HPDE6-E6E7 (cell line): ENCODE measurements around the gene EFEMP2.
"Not testable (repeated sequence)": the region's sequence is repeated elsewhere in the genome, so short reads cannot be mapped to it uniquely, and the experiment has no call there.

Experiments used
- DNase-seq: peaks from one replicate; pipeline ENCODE4 v3.0.0; 2011; ENCODE audit warnings: missing footprints; ENCODE audit errors: extremely low spot score

Gene EFEMP2

DNA sequence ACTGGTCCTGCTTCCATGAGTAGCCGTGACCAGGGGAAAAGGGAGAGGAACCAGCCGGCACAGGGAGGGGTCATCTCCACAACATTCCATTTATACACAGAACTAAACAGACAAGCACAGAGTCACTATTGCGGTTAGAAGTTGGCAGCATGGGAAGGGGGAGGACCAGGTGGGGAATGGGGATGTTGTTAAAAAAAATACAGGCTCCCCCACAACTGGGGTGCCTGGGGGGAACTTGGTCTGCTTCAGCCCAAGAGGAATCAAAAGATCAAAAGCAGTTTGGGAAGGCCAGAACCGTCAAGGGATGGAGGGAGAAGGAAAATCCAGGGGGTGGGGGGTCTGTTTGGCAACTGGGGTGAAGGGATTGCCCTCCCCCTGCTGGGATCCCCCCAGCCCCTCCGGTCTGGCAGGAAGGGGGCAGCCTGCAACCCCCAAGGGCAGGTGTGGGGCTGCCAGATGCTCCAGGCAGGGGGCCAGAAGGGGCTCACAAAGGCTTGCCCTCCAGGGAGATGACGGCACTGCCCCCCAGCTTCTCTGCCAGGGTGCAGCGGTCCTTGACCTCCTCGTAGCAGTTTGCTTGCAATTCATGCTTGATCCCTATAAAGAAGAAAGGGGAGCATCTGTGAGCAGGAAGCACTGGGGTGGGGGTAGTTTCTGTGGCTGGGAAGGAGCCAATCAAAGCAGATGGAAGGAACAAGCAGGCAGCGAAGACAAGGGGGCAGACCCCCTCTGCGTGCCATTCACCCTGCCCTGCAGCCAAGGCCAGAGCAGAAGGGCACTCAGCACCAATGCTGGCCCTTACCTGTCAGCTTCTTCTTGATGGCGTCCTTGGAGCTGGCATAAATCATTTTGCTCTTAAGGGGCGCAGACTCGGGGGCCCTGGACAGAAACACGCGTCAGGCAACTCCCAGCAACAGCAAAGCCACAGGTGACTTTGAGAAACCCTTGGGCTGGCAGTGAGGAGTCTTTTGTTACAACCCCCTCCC lies 17.5 kb downstream of the EFEMP2 start:
- no peak for DNase-seq

DNA sequence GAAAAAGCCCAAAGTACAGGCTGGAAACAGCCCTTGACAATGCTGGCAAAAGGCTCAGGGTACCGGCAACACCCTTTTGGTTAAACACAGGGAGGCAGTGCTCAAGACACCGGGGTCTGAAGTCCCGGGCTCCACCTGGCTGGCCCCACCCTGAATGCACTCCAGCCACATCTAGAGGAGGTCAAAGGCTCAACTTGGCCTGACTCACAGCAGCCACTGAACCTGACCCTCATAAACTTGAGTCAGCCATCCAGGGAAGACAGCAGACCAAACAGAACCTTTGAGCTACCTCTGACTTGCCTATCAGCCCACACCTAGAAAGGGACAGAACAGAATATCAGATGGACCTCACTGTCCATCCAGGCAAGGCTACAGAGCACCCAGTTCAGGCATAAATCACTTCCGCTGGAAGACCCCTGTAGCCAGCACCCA lies 18.4 kb downstream of the EFEMP2 start:
- no peak for DNase-seq

DNA sequence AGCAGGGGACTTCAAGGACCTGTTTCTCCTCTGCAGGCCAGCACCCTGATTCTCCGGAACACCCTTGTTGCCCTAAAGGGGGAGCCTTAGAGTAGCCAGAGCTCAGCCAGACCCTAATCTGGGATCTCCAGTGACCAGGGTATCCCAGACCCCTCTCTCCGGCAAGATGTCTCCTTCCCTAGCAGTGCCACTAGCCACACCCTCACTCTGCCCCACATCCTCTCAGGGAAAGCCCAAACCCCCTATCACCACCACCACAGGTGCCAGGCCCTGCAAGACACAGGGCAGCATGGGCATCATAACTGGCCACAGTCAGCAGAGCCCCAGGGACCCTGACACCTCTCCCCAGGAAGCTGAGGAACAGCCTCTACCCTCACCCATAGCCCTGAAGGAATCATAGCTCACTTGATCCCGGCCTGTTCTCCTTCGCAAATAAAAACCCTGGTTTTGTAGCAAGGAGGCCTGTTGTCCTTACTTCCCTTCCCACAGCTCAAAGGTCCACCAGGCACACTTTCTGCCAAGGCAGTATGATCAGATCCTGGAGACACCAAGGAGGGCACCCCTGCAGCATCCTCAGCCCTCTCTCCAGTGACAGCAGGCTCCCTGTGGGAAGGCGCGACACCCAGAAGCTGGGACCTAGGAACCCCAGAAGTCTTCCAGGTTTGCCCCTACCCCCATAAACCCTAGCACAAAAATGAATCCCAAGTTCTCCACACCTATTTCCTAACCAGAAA lies 19.2 kb downstream of the EFEMP2 start:
- DNase-seq = no peak

DNA sequence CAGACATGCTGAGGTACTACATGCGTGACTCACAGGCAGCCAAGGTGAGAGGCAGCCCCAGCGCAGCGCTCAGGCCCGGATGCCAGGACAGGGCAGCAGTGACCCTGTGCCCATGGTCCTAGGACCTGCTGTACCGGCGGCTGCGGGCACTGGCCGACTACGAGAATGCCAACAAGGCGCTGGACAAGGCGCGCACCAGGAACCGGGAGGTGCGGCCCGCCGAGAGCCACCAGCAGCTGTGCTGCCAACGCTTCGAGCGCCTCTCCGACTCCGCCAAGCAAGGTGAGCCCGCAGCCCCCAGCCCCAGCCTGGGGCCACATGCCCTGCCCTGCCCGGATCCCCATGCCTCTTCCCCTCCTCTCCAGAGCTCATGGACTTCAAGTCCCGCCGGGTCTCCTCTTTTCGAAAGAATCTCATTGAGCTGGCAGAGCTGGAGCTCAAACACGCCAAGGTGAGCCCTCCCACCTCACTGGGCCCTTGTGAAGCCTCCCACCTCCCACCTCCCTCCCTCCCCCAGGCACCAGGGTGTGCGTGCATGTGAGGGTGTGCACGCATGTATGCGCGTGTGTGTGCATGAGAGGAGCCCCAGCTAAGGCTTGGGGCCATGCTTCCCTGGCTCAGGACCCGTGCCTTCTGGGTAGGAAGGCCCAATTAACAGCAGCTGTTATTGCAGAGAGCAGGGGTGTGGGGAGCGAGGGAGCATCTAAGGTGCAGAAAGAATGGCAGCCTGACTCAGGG lies 19.9 kb downstream of the EFEMP2 start:
- no peak for DNase-seq

DNA sequence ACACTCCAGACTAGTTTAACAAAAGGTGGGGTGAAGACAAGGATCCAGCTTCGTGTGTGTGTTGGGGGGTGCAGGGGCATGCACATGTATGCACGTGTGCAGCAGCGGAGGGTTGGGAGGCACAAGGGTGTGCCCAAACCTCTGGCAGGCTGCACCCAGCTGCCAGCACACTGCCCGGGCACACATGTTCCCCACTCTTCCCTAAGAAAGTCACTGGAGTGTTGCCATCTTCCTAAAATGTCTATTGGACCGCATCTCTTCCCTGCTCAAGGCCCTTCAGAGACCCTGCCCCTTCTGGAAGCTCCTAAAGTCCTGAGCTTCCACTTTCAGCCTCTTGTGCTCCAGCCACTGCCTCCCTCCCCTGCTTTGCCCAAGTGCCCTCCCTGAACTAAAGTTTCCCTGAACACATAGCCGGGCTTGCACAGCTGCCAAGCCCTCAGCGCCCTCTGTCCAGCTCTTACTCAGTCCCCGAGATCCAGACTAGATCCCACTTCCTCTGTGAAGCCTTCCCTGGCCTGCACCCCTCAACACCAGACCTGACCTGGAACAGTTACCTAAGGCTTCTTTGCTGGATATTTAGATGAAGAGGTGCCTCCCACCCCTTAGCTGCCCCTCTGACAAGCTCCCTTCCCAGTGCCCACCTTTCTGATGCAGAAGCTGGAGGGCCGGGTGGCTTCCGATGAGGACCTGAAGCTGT lies 20.6 kb downstream of the EFEMP2 start:
- DNase-seq = no peak

DNA sequence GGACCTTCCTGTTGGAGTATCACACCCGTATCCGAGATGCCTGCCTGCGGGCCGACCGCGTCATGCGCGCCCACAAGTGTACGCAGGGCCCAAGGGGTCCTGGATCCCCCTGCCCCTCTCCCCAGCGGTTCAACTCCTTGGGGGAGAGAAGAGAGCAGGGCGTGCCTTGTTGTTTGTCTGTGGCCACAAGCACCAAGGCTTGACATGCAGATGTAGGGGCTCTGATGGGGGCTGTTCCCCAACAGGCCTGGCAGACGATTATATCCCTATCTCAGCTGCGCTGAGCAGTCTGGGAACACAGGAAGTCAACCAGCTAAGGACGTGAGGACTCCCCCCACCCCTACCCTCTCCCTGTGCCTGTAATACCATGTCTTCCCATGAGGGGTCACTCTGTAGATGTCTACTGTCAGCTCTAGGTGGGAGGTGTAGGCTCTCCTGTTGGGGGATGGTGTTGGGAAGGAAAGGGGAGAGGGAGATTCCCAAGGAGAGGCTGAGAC lies 21.5 kb downstream of the EFEMP2 start:
- DNase-seq = no peak

DNA sequence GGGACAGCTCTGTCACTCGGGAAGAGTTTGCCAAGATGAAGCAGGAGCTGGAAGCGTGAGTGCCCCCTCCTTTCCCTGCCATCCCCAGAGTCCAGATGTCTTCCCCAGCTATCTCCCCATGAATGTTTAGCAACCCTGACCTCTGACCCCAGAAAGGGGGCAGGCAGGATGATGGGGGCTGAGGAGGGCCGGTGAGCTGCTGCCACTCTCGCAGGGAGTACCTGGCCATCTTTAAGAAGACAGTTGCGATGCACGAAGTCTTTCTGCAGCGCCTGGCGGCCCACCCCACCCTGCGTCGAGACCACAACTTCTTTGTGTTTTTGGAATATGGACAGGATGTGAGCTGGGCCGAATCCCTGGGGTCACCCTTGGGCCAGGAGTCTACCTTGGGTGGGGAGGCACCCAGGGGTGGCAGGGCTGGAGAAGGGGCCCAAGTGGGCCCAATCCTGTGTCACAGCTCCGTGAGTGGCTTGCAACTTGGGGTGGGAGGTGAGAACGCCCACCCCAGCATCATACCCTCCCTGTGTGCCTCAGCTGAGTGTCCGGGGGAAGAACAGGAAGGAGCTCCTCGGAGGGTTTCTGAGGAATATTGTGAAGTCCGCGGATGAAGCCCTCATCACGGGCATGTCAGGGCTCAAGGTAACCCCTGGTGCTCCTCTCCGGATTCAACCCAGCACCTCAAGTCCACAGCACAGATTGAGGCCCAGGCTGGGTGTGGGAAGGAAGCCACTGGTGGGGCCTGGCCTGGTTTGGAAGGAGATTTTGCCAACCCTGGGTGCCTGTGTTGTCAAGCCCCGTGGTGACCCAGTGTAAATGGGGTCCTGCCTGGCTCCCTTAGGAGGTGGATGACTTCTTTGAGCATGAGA lies 22.1 kb downstream of the EFEMP2 start:
- no peak for DNase-seq

DNA sequence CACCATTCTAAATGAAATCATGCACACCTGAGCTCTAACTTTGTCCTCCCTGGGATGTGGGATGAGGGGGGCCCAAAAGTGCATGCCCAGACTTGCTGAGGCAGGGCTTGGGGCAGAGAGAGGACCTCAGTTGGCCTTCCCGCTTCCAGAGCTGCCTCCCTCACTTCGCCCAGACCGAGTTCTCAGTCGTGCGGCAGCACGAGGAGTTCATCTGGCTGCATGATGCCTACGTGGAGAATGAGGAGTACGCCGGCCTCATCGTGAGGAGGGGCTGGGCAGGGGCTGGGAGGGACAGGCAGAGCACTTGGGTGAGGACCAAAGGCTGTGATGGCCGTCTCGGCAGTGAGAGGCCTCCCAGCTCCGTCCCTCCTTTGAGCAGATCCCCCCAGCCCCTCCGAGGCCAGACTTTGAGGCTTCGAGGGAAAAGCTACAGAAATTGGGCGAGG lies 22.8 kb downstream of the EFEMP2 start:
- no peak for DNase-seq

DNA sequence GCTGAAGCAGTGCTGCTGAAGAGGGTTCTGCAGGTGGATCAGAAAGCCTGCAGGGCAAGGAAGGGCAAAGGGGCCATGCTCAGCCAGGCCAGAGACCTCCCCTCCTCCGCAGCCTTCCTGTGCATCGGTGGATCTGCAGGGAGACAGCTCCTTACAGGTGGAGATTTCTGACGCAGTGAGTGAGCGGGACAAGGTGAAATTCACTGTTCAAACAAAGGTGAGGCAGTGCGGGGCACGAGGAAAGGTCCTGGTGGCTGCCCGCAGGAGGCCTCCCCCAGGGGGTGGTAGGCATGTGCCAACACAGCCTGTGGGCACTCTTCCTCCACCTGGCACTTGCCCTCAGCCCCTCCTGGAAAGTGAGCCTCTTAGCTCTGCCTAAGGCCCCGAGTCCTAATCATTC lies 23.2 kb downstream of the EFEMP2 start:
- no peak for DNase-seq

DNA sequence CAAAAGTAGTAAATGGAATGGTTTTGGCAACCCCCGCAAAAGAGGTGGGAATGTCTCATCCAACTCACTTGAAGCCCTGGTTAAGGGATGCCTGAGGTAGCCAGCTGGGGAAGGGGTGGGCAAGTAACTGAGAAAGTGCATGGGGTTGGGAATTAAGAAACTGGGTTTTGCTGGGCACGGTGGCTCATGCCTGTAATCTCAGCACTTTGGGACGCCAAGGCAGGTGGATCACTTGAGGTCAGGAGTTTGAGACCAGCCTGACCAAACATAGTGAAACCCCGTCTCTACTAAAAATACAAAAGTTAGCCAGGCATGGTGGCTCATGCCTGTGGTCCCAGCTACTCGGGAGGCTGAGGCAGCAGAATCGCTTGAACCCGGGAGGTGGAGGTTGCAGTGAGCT lies 23.9 kb downstream of the EFEMP2 start:
- DNase-seq = not testable (repeated sequence)

DNA sequence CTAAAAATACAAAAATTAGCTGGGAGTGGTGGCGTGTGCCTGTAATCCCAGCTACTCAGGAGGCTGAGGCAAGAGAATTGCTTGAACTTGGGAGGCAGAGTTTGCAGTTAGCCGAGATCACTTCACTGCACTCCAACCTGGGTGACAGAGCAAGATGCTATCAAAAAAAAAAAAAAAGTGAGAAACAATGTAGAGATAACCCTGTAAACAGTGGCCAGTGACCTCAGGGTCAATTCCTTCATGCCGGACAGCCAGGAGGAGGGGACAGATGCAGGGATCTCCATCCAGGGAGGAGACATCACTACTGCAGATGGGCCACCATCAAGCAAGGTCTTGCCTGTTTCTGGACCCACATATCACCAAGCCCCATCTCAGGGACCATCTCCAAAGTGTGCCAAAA lies 24.9 kb downstream of the EFEMP2 start:
- DNase-seq = no peak

DNA sequence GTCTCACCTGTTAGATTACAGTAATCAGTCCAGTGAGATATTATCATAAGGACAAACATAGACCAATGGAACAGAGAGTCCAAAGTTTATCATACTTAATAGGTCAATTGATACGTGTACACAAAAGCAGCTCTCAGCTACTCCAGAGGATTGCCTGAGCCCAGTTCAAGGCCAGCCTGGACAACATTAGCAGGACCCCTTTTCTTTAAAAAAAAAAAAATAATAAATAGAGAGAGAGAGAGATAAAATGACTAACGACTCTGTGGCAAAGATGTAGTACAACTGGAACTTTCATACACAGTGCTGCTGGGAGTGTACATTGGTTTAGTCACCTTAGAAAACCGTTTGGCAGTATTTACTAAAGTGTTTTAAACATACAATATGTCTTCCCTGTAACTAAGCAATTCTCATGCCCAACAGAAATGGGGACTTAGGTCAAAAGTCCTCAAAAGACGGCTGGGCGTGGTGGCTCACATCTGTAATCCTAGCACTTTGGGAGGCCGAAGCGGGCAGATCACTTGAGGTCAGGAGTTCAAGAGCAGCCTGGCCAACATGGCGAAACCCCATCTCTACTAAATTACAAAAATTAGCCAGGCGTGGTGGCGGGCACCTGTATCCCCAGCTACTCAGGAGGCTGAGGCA lies 28.2 kb downstream of the EFEMP2 start:
- DNase-seq = no peak

DNA sequence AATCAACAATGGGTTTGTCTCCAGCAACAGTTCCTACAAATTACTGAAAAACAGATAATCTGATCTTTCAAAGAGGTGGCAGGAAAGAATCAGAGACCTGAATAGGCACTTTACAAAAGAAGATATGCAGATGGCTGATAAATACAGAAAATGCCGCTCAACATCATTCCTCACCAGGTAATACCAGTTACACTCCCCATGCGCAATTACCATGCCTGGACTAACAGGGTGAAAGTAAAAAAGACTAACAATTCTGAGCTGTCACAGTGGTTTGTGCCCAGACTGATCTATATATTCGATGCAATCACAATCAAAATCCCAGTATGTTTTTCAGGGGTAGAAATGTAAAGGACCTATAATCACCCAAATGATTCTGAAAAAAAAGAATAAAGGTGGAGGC lies 28.8 kb downstream of the EFEMP2 start:
- no peak for DNase-seq

DNA sequence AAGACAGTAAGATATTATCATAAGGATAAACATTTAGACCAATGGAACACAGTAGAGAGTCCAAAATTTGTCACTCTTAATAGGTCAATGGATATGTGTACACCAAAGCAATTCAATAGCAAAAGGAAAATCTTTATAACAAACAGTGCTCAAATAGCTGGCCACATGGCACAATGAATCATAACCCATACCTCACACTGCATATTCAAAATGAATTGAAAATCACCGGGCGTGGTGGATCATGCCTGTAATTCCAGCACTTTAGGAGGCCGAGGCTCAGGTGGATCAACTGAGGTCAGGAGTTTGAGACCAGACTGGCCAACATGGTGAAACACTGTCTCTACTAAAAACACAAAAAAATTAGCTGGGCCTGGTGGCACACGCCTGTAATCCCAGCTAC lies 30.5 kb downstream of the EFEMP2 start:
- no peak for DNase-seq

DNA sequence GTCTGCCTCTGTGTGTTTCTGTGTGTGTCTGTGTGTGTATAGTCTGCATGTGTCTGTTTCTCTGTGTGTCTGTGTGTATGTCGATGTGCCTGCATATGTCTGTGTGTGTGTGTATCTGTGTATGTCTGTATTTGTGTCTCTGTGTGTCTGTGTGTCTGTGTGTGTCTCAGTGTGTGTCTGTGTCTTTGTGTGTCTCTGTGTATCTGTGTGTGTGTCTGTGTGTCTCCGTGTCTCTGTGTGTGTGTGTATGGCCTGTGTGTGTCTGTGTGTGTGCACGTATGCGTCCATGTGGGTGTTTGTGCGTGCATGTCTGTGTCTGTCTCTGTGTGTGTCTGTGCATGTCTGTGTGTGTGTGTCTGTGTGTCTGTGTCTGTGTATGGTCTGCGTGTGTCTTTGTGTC lies 38.4 kb downstream of the EFEMP2 start:
- no peak for DNase-seq

DNA sequence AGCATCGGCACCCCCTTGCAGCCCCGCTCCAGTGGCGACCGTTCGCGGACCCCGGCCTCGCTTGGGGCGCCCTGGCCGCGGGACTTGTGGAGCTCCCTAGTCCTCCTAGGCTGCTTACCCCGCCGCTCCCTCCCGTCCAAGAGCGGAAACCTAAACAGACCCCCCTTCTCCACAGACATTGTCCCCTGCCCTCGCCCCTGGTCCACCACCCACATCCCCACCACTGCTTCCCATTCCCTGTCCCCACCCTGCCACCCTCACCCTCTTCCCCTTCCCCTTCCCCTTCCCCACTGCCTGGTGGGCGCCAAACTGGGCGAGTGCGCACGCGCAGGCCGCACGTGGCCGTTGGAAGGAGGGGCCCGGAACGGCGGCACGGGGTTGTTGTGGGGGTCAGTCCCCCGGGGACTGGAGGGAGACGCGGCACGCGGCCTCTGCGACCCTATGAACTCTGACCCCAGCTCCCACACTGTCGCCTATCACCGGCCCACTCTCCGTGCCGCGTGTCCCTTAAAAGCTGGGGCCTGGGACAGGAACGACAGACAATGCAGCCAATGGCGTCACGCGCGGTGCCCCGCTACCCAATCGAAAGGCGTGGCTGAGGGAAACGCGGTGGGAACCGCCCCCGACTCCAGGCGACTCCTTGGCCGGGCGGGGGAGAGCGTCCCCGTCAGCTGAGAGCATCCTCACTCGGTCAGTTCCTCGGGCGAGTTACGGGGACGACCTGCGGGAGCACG lies 39.1 kb downstream of the EFEMP2 start, which contains the start of gene SNX32:
SNX32 (plus strand) TSS at position 667 of the 734 bp plus-strand sequence. CDS start 103 bp downstream, outside the sequence.
- peak; percentile 86 for DNase-seq

DNA sequence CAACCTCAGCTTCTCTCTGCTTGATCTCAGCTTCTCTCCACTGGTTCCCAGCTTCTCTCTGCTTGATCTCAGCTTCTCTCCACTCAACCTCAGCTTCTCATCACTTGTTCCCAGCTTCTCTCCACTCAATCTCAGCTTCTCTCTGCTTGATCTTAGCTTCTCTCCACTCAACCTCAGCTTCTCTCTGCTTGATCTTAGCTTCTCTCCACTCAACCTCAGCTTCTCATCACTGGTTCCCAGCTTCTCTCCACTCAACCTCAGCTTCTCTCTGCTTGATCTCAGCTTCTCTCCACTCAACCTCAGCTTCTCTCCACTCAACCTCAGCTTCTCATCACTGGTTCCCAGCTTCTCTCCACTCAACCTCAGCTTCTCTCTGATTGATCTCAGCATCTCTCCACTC lies 40.4 kb downstream of the EFEMP2 start:
- DNase-seq = not testable (repeated sequence)

DNA sequence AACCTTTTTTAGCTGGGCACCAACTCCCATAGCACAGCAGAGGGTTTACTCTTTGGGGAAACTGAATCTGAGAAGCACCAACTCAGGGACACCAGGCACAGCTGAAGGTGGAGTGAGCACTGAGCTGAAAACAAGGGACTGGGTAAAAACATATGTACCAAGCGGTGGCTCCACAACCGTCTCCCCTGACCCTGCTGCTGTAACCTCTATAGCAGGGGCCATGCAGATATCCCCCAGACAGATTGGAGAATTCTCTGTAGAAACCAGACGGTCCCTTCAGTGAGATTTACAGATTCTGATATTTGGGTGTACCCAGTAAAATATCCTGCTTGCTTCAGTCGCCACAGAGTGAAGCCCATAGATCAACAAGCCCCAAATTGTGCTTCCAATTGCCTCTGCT lies 43.1 kb downstream of the EFEMP2 start:
- DNase-seq = no peak
